Urothelium cell line (cell line): ENCODE data around the gene CYGB.
"Not testable (repeated sequence)": the region's sequence is repeated elsewhere in the genome, so short reads cannot be mapped to it uniquely, and the experiment has no call there.

Experiments used
- DNase-seq: peaks from one replicate; pipeline ENCODE4 v3.0.0; 2011; ENCODE audit warnings: low spot score, mixed read lengths
- FAIRE-seq: peaks from 2 replicates; lab custom pipeline; 2011; peaks lifted over from hg19 to GRCh38; lab: Jason Lieb, UNC

Gene CYGB

GRCh38 chr17:76538941-76539570 lies 1.5 kb upstream of the CYGB start:
- FAIRE-seq, result no peak

GRCh38 chr17:76538281-76538931 lies 897 bp upstream of the CYGB start:
- FAIRE-seq, result no peak
- no peak for DNase-seq

More at GRCh38 chr17:76538941-76539570, 1.5 kb upstream of the CYGB start:
- no peak for DNase-seq

- FAIRE-seq, result no peak
- no peak for DNase-seq
These were observed 276 bp downstream of the CYGB start for GRCh38 chr17:76537288-76537577.

- no peak for FAIRE-seq
- no peak for DNase-seq
These were observed 810 bp downstream of the CYGB start for GRCh38 chr17:76536511-76537287.

GRCh38 chr17:76535788-76536510 lies 1.6 kb downstream of the CYGB start:
- DNase-seq (no peak), FAIRE-seq (peak; percentile 40)

- DNase-seq (no peak), FAIRE-seq (no peak)
These were observed 2.4 kb downstream of the CYGB start for GRCh38 chr17:76534831-76535732.

GRCh38 chr17:76533640-76534359 lies 3.7 kb downstream of the CYGB start:
- FAIRE-seq, DNase-seq: not testable (repeated sequence)

- DNase-seq (no peak), FAIRE-seq (no peak)
These were observed 5.3 kb downstream of the CYGB start for GRCh38 chr17:76532072-76532651.

- DNase-seq (no peak), FAIRE-seq (no peak)
These were observed 5.9 kb downstream of the CYGB start for GRCh38 chr17:76531486-76532038.

- DNase-seq, result no peak
- no peak for FAIRE-seq
These were observed 6.6 kb downstream of the CYGB start for GRCh38 chr17:76530811-76531485.

GRCh38 chr17:76530095-76530723 lies 7.3 kb downstream of the CYGB start:
- DNase-seq (no peak), FAIRE-seq (no peak)

GRCh38 chr17:76529224-76530094 lies 8.1 kb downstream of the CYGB start:
- no peak for FAIRE-seq
- DNase-seq, result no peak

- FAIRE-seq (no peak), DNase-seq (no peak)
These were observed 8.8 kb downstream of the CYGB start for GRCh38 chr17:76528528-76529223.

- DNase-seq, result no peak
- no peak for FAIRE-seq
These were observed 9.4 kb downstream of the CYGB start for GRCh38 chr17:76528156-76528527.

GRCh38 chr17:76527430-76528111 lies 9.9 kb downstream of the CYGB start:
- peak; percentile 35 for FAIRE-seq
- peak; percentile 89 for DNase-seq

- FAIRE-seq, DNase-seq: not testable (repeated sequence)
These were observed 10.5 kb downstream of the CYGB start for GRCh38 chr17:76527016-76527415.
